NCI-H524 (cell line): ENCODE measurements around the gene TMEM273.

Source experiments
- DNase-seq, 2 experiments: peaks; one replicate each; lab custom pipeline; 2025; lab: John Stamatoyannopoulos, UW

TMEM273 gene

GRCh38 chr10:49176310-49177268, 11.6 kb downstream of the TMEM273 start:
- no peak for DNase-seq

GRCh38 chr10:49175587-49176309, 12.4 kb downstream of the TMEM273 start:
- no peak for DNase-seq

GRCh38 chr10:49174926-49175500, 13.2 kb downstream of the TMEM273 start:
- DNase-seq: no peak

GRCh38 chr10:49174261-49174925, 13.8 kb downstream of the TMEM273 start:
- DNase-seq: no peak

GRCh38 chr10:49173853-49174252, 14.3 kb downstream of the TMEM273 start:
- no peak for DNase-seq

- DNase-seq: no peak
Observed at GRCh38 chr10:49173201-49173772, 14.9 kb downstream of the TMEM273 start.

GRCh38 chr10:49172777-49173132, 15.4 kb downstream of the TMEM273 start:
- no peak for DNase-seq

GRCh38 chr10:49172061-49172776, 16.0 kb downstream of the TMEM273 start:
- no peak for DNase-seq

GRCh38 chr10:49171326-49172060, 16.7 kb downstream of the TMEM273 start:
- no peak for DNase-seq

- no peak for DNase-seq
Observed at GRCh38 chr10:49170632-49171325, 17.4 kb downstream of the TMEM273 start.

- DNase-seq: no peak
Observed at GRCh38 chr10:49169776-49170175, 18.4 kb downstream of the TMEM273 start.

GRCh38 chr10:49168831-49169500, 19.2 kb downstream of the TMEM273 start:
- DNase-seq: no peak

GRCh38 chr10:49168171-49168540, 20.0 kb downstream of the TMEM273 start:
- no peak for DNase-seq

- DNase-seq: no peak
Observed at GRCh38 chr10:49167425-49168170, 20.6 kb downstream of the TMEM273 start.

GRCh38 chr10:49166484-49167400, 21.4 kb downstream of the TMEM273 start:
- no peak for DNase-seq

GRCh38 chr10:49165821-49166483, 22.2 kb downstream of the TMEM273 start:
- no peak for DNase-seq

- no peak for DNase-seq
Observed at GRCh38 chr10:49165259-49165658, 22.9 kb downstream of the TMEM273 start.
